Gastroesophageal sphincter (tissue), 4 donors: Measurements from ENCODE around the gene RAB26. TPM values are rescaled to one million over a fixed set of nuclear protein-coding genes. Genes with fewer than 3 reads are reported as not detected.

Source experiments
- ATAC-seq: fragments of 150-250 bp; one replicate; pipeline ENCODE4 v1.9.1; 2016; ENCODE audit warnings: mild to moderate bottlenecking, moderate library complexity
- H3K27ac ChIP-seq, 4 donors: fragments of 200-600 bp; sonication (generic) in 3 of 4; 1 replicate in 3 of 4; 2 replicates in 1 of 4; pipeline ENCODE4 v1.5.1; 2016 to 2019
- H3K27me3 ChIP-seq: fragments of 200-600 bp; sonication (generic); one replicate; pipeline ENCODE4 v1.5.1; 2019
- H3K36me3 ChIP-seq, 2 donors: fragments of 200-600 bp; sonication (generic); one replicate each; pipeline ENCODE4 v1.5.1; 2019; ENCODE audit warnings: control low read depth in 1 of 2
- H3K4me1 ChIP-seq, 3 donors: fragments of 200-600 bp; sonication (generic); 1 replicate in 2 of 3; 2 replicates in 1 of 3; pipeline ENCODE4 v1.5.1; 2016 to 2019; ENCODE audit warnings: control low read depth in 2 of 3
- H3K4me3 ChIP-seq, 2 donors: fragments of 200-600 bp; sonication (generic); one replicate each; pipeline ENCODE4 v1.5.1; 2019; ENCODE audit warnings: mild to moderate bottlenecking in 1 of 2, moderate library complexity in 1 of 2
- H3K9me3 ChIP-seq, 3 donors: fragments of 200-600 bp; sonication (generic); one replicate each; pipeline ENCODE4 v1.5.1; 2017 to 2019; ENCODE audit warnings: control low read depth in 2 of 3
- CTCF ChIP-seq, 4 experiments: fragments of 200-600 bp in 2 of 4; fragments of 450-650 bp in 2 of 4; sonication (generic) in 1 of 4; IDR thresholded peaks; one replicate each; pipeline ENCODE4 v1.5.1; 2017 to 2019; ENCODE audit warnings: antibody characterized with exemption in 4 of 4, mild to moderate bottlenecking in 2 of 4, moderate library complexity in 2 of 4
- EP300 ChIP-seq: sonication (generic); formaldehyde crosslinking; IDR thresholded peaks from one replicate; pipeline ENCODE4 v1.6.1; 2017; ENCODE audit warnings: antibody characterized with exemption, mild to moderate bottlenecking
- POLR2A ChIP-seq, 2 donors: fragments of 450-650 bp; IDR thresholded peaks; one replicate each; pipeline ENCODE4 v1.6.1; 2017; ENCODE audit warnings: antibody characterized with exemption in 2 of 2, mild to moderate bottlenecking in 2 of 2, moderate library complexity in 1 of 2
- POLR2AphosphoS5 ChIP-seq: sonication (generic); formaldehyde crosslinking; IDR thresholded peaks from one replicate; pipeline ENCODE4 v1.6.1; 2017; ENCODE audit warnings: antibody characterized with exemption
- WGBS, 2 donors: methylation state at CpG; one replicate each; pipeline ENCODE4 v1.1.5; 2018; ENCODE audit warnings: low coverage in 1 of 2; 5-methylcytosine and 5-hydroxymethylcytosine counted together
- total RNA-seq, 4 donors: library from RNA; depleted of rRNA; stranded (reverse); fragments of >200 nt; gene quantifications; one replicate each; pipeline ENCODE4 v1.1.0, GENCODE V29; 2016

RAB26 gene
- total RNA-seq, 4 donors from 2014 or later = 0.39 to 1.0 TPM; not detected in 2

- Histone ChIP-seq H3K27ac (peak overlapping the region; percentile 20 to 94 (median 83)), H3K4me1 (peaks cover 5 to 90% (median 69%) of the 10 kb centered on the region in 3 donors), H3K9me3 (no peaks in the 10 kb centered on the region), H3K4me3 (peak overlapping the region; percentile 28 to 77), H3K27me3 (no peaks in the 10 kb centered on the region), H3K36me3 (peaks cover 0 to 11% of the 10 kb centered on the region in 2 donors)
- TF ChIP-seq POLR2A (IDR thresholded peaks at IDR 0.05) (peak in 1 of 2 donors; percentile 5), POLR2AphosphoS5 (no peak)
- 20% methylated on average over 2 of the region's 25 CpGs; no CpG with 5 or more reads in 1 of the 2 donors for WGBS, 2 donors
- no peak for ATAC-seq
Measured at GRCh38 chr16:2152695-2153506, 4.5 kb downstream of the RAB26 start.

- H3K36me3 ChIP-seq = peaks cover 0 to 11% of the 10 kb centered on the region in 2 donors
- ATAC-seq = no peak
- H3K9me3 ChIP-seq = no peaks in the 10 kb centered on the region
- H3K27me3 ChIP-seq = no peaks in the 10 kb centered on the region
- peak overlapping the region; percentile 77 to 79 for H3K4me3 ChIP-seq
- 3 to 5% methylated on average over 14 to 20 of the region's 23 CpGs for WGBS, 2 donors
- H3K4me1 ChIP-seq = peaks cover 3 to 90% (median 72%) of the 10 kb centered on the region in 3 donors
- TF ChIP-seq CTCF (IDR thresholded peaks at IDR 0.05) (no peak), POLR2A (IDR thresholded peaks at IDR 0.05) (no peak), EP300 (no peak), POLR2AphosphoS5 (no peak)
- peak overlapping the region; percentile 70 to 94 (median 87) for H3K27ac ChIP-seq
Measured at GRCh38 chr16:2154533-2155090, 6.2 kb downstream of the RAB26 start.

- no peaks in the 10 kb centered on the region for H3K27me3 ChIP-seq
- 0% methylated on average over 6 of the region's 94 CpGs; no CpG with 5 or more reads in 1 of the 2 donors for WGBS, 2 donors
- peak within 1 kb of the TSS; percentile 82 to 95 (median 94) for H3K27ac ChIP-seq
- TF ChIP-seq POLR2A (IDR thresholded peaks at IDR 0.05) = peak; percentile 99 to 100
- peak in 1 of 4 experiments; percentile 1 for TF ChIP-seq CTCF (IDR thresholded peaks at IDR 0.05)
- TF ChIP-seq POLR2AphosphoS5 = peak; percentile 100
- TF ChIP-seq EP300 = no peak
- peak; percentile 94 for ATAC-seq
- peaks cover 0 to 11% of the 10 kb centered on the region in 2 donors for H3K36me3 ChIP-seq
- peak within 1 kb of the TSS; percentile 77 to 79 for H3K4me3 ChIP-seq
- peaks cover 3 to 90% (median 76%) of the 10 kb centered on the region in 3 donors for H3K4me1 ChIP-seq
- no peaks in the 10 kb centered on the region for H3K9me3 ChIP-seq
Measured at GRCh38 chr16:2155091-2155950, 6.9 kb downstream of the RAB26 start, which contains the start of gene TRAF7. Gene TRAF7, plus strand, starts transcription at chr16:2155782. Its CDS starts 8,139 bp downstream, at chr16:2163921.

GRCh38 chr16:2155977-2156848 lies 7.8 kb downstream of the RAB26 start:
- peaks cover 3 to 90% (median 72%) of the 10 kb centered on the region in 3 donors for H3K4me1 ChIP-seq
- WGBS, 2 donors = 11 to 14% methylated on average over 5 to 12 of the region's 47 CpGs
- TF ChIP-seq POLR2A (IDR thresholded peaks at IDR 0.05) (no peak), CTCF (IDR thresholded peaks at IDR 0.05) (no peak), POLR2AphosphoS5 (no peak), EP300 (no peak)
- H3K27ac ChIP-seq = peak overlapping the region; percentile 82 to 95 (median 94)
- ATAC-seq = no peak
- peak overlapping the region; percentile 66 to 77 for H3K4me3 ChIP-seq
- H3K9me3 ChIP-seq = no peaks in the 10 kb centered on the region
- H3K36me3 ChIP-seq = peaks cover 0 to 9% of the 10 kb centered on the region in 2 donors
- H3K27me3 ChIP-seq = no peaks in the 10 kb centered on the region
